HS-5 (cell line): ENCODE data around the gene TMEM183A.
"Not testable (repeated sequence)": the region's sequence is repeated elsewhere in the genome, so short reads cannot be mapped to it uniquely, and the experiment has no call there.

Experiments used
- DNase-seq: peaks from one replicate; pipeline ENCODE4 v3.0.0-alpha.2; 2012; ENCODE audit warnings: low read depth

The TMEM183A gene

GRCh38 chr1:203006948-203007871 lies at the start of gene TMEM183A:
TSS of gene TMEM183A (plus strand) at chr1:203007374. CDS start at chr1:203007466, 92 bp downstream.
- DNase-seq = peak; percentile 84

GRCh38 chr1:202957733-202958543 lies 49.2 kb upstream of the TMEM183A start, which contains the start of gene ADIPOR1:
TSS of gene ADIPOR1 (minus strand) at chr1:202958312. CDS start at chr1:202951070, 7,242 bp downstream.
- DNase-seq = no peak

- DNase-seq = no peak
These were observed 48.5 kb upstream of the TMEM183A start for GRCh38 chr1:202958544-202959275.

DNA sequence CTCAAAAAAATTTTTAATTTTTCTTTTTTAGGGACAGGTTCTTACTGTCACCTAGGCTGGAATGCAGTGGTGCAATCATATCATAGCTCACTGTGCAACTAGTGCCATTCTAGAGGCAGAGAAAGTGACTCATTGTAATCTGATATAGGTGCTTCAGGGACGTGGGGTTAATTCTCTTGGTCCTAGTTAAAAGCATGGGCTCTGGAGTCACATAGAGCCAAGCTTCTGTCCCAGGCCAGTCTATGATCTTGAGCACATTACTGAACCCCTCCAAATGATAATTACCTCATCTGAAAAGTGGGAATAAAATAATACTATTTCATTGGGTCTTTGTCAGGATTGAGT lies 47.9 kb upstream of the TMEM183A start:
- peak; percentile 41 for DNase-seq

GRCh38 chr1:202961220-202961880 lies 45.8 kb upstream of the TMEM183A start:
- no peak for DNase-seq

DNA sequence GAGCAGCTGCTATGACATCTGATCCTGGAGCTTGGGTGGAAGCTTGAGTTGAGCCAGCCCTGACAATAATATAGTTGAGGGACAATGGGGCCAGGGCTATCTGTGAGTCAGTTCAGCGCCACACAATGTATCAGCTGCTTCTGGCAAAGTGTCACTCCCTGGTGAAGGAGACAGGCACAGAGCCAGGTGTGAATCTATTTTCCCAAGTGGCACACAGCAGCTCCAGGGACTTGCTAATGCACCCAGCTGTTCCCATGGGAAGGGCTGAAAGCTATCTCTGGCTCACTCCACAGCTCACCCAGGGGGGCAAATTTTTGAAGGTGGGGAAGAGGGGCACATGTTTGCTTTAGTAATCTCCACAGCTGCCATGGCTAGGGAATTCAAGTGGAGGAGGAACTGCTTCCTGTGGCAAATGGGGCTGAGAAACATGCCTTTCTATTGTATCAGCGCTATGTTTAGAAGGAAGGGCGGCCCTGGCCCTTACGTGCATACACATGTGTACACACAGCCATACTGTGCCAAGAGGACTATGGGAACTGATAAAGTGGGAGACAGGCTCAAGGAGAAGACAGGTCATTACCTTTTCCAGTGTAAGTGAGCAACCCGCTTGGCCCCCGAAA lies 42.3 kb upstream of the TMEM183A start:
- DNase-seq = no peak

- DNase-seq = no peak
These were observed 41.8 kb upstream of the TMEM183A start for GRCh38 chr1:202965422-202965821.

GRCh38 chr1:202966006-202966898 lies 40.9 kb upstream of the TMEM183A start:
- DNase-seq = no peak

DNA sequence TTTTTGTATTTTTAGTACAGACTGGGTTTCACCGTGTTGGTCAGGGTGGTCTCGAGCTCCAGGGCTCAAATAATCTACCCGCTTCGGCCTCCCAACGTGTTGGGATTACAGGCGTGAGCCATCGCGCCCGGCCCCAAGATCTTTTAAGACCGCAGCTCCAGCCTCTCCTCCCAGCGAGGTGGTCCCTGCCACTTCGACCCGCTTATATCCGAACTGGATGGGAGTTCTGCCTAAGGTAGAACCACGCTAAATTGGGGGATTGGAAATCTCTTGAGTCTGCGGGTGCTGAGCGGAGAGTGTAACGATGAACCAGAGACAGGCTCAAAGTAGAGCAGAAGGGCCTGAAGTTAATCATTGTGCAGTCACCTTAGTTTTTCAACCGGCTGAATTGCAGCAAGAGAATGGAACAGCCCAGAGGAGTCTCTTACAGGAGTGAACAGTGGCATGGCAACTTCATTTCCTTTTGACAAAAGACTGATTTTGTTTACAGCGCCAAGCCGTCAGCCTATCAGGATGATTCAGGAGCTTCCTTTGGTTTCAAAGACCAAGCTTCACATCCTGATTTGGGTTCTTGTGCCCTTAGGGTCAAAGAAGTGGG lies 39.4 kb upstream of the TMEM183A start:
- DNase-seq = no peak

- DNase-seq = no peak
These were observed 38.8 kb upstream of the TMEM183A start for GRCh38 chr1:202968351-202968750.

DNA sequence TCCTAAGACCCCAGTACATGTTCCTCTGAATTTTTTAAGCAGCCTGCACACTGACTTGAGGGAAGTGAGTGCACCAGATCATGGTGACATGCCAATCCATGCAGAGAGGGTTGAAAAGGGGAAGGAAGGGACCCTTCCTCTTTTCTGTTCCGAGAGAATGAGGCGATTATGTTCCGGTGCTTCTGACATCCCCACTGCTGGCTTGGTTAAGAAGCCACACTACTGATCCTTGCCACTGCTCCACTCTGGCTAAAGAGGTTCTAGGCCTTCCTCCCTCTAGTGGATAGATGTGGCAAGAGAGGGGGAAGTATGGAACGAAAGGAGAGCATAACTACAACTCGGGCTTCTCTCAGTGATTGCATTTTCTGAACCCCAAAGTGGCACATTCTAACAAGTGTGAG lies 38.3 kb upstream of the TMEM183A start:
- DNase-seq = no peak

- no peak for DNase-seq
These were observed 35.1 kb upstream of the TMEM183A start for GRCh38 chr1:202972046-202972445.

- DNase-seq = no peak
These were observed 32.3 kb upstream of the TMEM183A start for GRCh38 chr1:202974856-202975255.

DNA sequence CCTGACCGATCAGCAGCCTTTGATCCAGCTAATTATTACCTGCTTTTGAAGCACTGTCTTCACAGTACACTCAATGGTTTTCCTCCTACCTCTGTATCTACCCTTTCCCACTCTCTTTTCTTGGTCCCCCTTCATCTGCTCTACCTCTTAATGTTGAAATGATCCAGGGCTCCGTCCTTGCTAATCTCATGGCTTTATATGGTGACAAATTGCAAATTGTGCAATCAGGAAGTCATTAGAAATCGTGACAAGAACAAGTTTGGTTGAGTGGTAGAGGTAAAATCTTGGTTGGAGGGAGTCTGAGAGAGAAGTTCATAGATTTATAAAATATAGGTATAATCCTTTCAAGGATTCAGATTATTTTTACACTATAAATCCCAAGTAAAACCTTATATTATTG lies 30.5 kb upstream of the TMEM183A start:
- no peak for DNase-seq

GRCh38 chr1:202979459-202979858 lies 27.7 kb upstream of the TMEM183A start:
- DNase-seq = no peak

DNA sequence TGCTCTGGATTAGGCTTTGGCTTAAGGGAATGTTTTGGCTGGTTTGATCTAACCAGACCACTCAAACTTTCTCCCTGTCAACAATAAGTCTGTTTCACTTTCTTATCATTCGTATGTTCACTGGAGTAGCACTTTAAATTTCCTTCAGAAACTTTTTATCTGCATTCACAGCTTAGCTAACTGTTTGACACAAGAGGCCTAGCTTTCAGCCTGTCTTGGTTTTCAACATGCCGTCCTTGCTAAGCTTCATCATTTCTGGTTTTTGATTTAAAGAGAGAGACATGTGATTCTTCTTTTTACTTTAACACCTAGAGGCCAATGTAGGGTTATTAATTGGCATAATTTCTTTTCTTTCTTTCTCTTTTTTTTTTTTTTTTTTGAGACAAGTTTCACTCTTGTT lies 25.2 kb upstream of the TMEM183A start:
- DNase-seq = no peak

DNA sequence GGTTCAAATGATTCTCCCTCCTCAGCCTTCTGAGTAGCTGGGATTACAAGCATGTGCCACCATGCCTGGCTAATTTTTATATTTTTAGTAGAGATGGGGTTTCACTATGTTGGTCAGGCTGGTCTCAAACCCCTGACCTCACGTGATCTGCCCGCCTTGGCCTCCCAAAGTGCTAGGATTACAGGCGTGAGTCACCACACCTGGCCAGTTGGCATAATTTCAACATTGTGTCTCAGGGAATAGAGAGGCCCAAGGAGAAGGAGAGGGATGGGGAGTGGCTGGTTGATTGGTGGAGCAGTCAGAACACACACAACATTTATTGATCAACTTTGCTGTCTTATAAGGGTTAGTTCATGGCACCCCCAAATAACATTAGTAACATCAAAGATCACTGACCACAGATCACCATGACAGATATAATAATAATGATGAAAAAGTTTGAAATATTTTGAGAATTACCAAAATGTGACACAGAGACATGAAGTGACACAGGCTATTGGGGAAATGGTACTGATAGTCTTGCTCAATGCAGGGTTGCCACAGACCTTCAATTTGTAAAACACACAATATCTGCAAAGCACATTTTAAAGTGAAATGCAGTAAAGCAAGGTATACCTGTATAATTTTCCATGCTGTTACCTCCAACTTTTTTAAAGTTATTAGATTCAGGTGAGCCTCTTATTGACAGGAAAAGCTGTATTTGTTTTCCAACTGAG lies 24.3 kb upstream of the TMEM183A start:
- DNase-seq = no peak

DNA sequence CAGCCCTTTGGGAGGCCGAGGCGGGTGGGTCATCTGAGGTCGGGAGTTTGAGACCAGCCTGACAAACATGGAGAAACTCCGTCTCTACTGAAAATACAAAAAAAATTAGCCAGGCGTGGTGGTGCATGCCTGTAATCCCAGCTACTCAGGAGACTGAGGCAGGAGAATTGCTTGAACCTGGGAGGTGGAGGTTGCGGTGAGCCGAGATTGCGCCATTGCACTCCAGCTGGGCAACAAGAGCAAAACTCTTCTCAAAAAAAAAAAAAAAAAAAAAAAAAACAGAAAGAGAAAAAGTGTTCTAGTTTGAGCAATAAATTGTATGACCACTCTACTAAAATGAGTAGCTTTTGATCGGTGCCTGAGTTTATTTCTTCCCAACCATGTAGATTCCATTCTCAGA lies 21.1 kb upstream of the TMEM183A start:
- not testable (repeated sequence) for DNase-seq

GRCh38 chr1:202987255-202987654 lies 19.9 kb upstream of the TMEM183A start:
- DNase-seq = no peak
